Central memory CD8-positive, alpha-beta T cell (primary cell): ENCODE results near the gene MXRA5.
"Not testable (repeated sequence)": the region's sequence is repeated elsewhere in the genome, so short reads cannot be mapped to it uniquely, and the experiment has no call there.

Source experiments
- ATAC-seq: fragments of 150-1000 bp; cut with Tn5 transposase; replicated peaks from 2 replicates; pipeline ENCODE4 v1.10.0; 2022; ENCODE audit warnings: mild to moderate bottlenecking, moderate FRiP score, moderate number of reproducible peaks; ENCODE audit not compliant: poor library complexity, severe bottlenecking; ENCODE audit errors: extremely low read depth
- DNase-seq, 2 donors: peaks; one replicate each; pipeline ENCODE4 v3.0.0; 2021; ENCODE audit warnings: low spot score in 2 of 2
- H3K27ac Mint-ChIP-seq: one replicate; pipeline ENCODE4 v1.8.0; 2022; ENCODE audit warnings: low read depth, mild to moderate bottlenecking, moderate library complexity, mixed read lengths
- H3K27me3 Mint-ChIP-seq: one replicate; pipeline ENCODE4 v1.8.0; 2022; ENCODE audit warnings: mixed read lengths
- H3K36me3 Mint-ChIP-seq: one replicate; pipeline ENCODE4 v1.8.0; 2022; ENCODE audit warnings: mild to moderate bottlenecking, moderate library complexity, mixed read lengths; ENCODE audit not compliant: insufficient read depth
- H3K4me1 Mint-ChIP-seq: one replicate; pipeline ENCODE4 v1.8.0; 2022; ENCODE audit warnings: mixed read lengths
- H3K4me3 Mint-ChIP-seq: one replicate; pipeline ENCODE4 v1.8.0; 2022; ENCODE audit warnings: mild to moderate bottlenecking, moderate library complexity, mixed read lengths
- H3K9me3 Mint-ChIP-seq: one replicate; pipeline ENCODE4 v1.8.0; 2022; ENCODE audit warnings: mixed read lengths

MXRA5 gene

DNA sequence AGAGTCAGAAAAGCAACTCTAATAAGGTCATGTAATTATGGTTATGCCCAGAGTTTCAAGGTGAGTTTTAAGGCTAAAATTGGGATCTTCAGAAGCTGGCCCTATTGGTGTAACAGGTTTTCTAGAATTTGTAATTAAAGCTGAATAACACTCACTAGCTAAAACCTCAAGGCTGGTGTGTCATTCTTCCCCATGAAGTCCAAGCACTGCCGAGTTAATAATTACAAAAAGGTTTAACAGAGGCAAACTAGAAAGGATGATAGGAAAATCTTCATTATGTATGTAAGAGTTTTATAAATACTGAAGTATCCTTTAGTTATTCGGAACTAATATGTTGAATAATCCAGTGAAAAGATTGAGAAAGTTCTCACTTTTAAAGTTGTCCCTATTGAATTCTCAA is 34.3 kb downstream of the MXRA5 start:
- no peak for ATAC-seq
- H3K9me3 Mint-ChIP-seq, result peaks cover 10% of the 10 kb centered on the region
- H3K27me3 Mint-ChIP-seq, result no peaks in the 10 kb centered on the region
- H3K4me3 Mint-ChIP-seq, result no peak overlapping the region
- no peaks in the 10 kb centered on the region for H3K36me3 Mint-ChIP-seq
- no peak overlapping the region for H3K27ac Mint-ChIP-seq
- DNase-seq, result no peak
- no peaks in the 10 kb centered on the region for H3K4me1 Mint-ChIP-seq

DNA sequence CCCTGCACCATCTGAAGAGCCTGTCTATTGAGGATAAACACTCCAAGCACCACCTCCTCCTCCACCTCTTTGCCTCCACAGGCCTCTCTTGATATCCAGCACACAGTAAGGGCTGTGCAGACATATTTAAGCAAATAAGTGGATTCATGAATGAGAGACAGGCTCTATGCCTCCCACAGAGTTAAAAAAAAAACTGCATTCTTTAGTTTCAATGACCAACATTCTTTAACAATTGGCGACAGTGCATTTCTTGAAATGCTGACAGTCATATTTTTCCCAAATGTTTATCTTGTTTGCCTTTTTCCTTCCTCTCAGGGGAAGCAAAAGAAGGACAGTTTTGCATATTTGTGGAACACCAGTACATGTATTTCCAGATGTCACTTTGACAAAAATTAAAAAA is 38.6 kb downstream of the MXRA5 start:
- Mint-ChIP-seq H3K4me1 (no peaks in the 10 kb centered on the region), H3K27ac (no peak overlapping the region), H3K4me3 (no peak overlapping the region), H3K27me3 (no peaks in the 10 kb centered on the region), H3K36me3 (no peaks in the 10 kb centered on the region), H3K9me3 (peaks cover 6% of the 10 kb centered on the region)
- no peak for DNase-seq
- no peak for ATAC-seq

DNA sequence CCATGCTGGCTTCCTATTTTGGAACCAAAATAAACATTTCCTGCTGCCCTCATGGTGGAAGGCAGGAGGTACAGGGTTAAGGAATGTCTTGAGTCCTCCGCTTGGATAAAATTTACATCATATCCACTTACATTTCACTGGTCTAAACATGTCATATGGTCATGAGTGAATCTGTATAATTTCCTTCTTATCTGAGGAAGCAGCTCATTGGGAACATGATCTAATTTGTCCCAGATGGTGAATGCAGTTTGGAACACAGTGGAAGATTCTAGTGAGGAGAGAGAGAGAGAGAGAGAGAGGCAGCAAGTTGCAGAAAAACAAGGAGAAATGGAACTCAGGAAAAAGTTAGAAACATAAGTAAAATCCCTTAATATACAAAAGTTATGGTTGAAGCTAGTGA is 46.8 kb downstream of the MXRA5 start:
- Mint-ChIP-seq H3K9me3 (no peaks in the 10 kb centered on the region), H3K27me3 (no peaks in the 10 kb centered on the region), H3K4me3 (no peak overlapping the region), H3K36me3 (no peaks in the 10 kb centered on the region), H3K27ac (no peak overlapping the region), H3K4me1 (no peaks in the 10 kb centered on the region)
- no peak for ATAC-seq
- no peak for DNase-seq

DNA sequence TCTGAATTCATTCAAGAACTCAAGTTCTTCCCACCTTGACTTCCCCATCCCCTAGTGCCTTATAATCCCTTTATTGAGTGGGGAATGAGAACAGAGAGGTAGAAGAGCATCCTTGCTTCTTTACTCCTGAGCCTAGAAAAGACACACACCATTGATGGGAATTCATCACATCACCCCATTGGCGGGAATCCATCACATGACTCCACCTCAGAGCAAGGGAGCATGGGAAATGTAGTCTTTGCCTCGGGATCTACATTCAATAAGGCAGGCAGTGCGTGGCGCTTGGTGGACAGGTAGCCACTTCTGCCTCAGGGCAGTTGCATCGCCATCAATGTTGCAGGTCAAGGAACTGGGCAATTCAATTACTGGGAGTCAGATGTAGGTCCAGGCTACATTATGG is 50.7 kb downstream of the MXRA5 start:
- Mint-ChIP-seq H3K4me1 (no peaks in the 10 kb centered on the region), H3K4me3 (no peak overlapping the region), H3K36me3 (no peaks in the 10 kb centered on the region), H3K27ac (no peak overlapping the region), H3K27me3 (no peaks in the 10 kb centered on the region), H3K9me3 (no peaks in the 10 kb centered on the region)
- ATAC-seq (no peak), DNase-seq (no peak)

DNA sequence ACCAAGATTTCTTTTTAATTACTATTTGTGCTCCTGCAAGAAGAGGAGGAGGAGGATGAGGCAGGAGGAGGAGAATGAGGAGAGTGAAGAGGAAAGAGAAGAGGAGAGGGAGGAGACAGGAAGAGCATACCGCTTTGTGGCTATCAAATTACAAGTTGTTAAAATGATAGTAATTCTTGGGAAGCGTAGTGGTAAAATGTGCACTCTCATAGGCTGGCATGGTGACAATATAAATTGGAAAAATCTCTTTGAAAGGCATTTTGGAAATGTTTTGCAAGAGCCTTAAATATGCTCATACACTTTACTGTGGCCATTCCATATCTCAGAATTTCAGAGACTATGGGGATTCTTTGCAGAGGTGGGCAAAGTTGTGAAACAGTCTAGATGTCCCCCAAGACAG is 53.2 kb downstream of the MXRA5 start:
- ATAC-seq (no peak), DNase-seq (no peak)
- no peaks in the 10 kb centered on the region for H3K27me3 Mint-ChIP-seq
- H3K4me1 Mint-ChIP-seq, result no peaks in the 10 kb centered on the region
- no peaks in the 10 kb centered on the region for H3K9me3 Mint-ChIP-seq
- H3K27ac Mint-ChIP-seq, result no peak overlapping the region
- no peaks in the 10 kb centered on the region for H3K36me3 Mint-ChIP-seq
- no peak overlapping the region for H3K4me3 Mint-ChIP-seq

DNA sequence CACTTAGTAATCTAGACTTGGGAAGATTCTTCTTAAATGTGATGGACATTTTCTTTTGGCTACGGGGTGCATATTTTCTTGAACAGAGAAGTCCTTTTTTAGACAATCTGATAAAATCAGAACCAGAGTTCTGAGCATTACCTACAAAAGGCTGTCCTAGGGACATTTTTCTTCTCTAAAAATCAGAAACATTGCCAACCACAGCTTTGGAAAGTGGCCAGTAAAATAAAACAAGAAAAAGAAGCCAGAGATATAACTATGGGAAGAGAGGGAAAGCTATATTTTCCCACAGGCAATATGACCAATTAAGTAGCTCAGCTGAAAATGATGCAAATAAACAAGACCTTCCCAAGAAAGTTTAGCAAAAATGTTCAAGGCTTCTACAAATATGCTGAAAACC is 55.9 kb downstream of the MXRA5 start:
- no peaks in the 10 kb centered on the region for H3K36me3 Mint-ChIP-seq
- DNase-seq (no peak), ATAC-seq (no peak)
- no peaks in the 10 kb centered on the region for H3K4me1 Mint-ChIP-seq
- no peaks in the 10 kb centered on the region for H3K9me3 Mint-ChIP-seq
- H3K27ac Mint-ChIP-seq, result no peak overlapping the region
- no peaks in the 10 kb centered on the region for H3K27me3 Mint-ChIP-seq
- no peak overlapping the region for H3K4me3 Mint-ChIP-seq

DNA sequence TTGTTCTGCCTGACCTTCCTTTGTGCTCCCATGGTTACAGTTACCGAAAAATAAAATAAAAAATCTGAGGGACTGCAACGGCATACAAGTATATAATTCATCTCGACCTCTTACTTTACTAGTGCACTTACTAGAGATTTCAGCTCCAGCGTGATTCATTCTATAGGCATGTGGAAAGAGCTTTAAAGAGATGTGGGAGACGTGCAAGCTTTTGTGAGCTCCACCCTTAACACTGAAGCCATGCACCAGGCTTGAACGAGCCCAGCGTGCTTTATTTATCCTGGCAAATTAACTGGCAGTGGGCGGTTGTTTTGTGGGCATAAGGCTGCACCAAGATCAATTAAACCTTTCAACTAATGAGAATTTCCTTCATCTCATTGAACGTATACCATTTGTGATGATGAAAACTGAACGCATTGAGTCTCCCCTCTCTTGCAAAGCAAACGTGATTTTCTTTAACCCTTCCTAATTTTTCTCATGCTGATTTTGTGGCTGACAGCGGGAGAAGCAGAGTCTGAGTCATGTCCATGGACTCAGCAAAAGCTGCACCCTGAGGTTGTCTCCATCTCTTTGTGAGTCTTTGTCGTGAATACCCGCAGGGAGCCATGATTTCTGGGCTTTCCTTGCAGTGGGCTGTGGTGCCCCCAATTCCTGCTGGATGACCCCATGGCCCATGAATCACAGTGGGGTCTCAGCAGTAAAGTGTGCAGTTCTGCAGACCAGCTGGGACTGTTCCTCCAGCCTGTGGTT is 60.1 kb downstream of the MXRA5 start:
- Mint-ChIP-seq H3K4me3 (no peak overlapping the region), H3K4me1 (no peaks in the 10 kb centered on the region), H3K27ac (no peak overlapping the region), H3K9me3 (no peaks in the 10 kb centered on the region), H3K27me3 (no peaks in the 10 kb centered on the region), H3K36me3 (no peaks in the 10 kb centered on the region)
- no peak for ATAC-seq
- no peak for DNase-seq

DNA sequence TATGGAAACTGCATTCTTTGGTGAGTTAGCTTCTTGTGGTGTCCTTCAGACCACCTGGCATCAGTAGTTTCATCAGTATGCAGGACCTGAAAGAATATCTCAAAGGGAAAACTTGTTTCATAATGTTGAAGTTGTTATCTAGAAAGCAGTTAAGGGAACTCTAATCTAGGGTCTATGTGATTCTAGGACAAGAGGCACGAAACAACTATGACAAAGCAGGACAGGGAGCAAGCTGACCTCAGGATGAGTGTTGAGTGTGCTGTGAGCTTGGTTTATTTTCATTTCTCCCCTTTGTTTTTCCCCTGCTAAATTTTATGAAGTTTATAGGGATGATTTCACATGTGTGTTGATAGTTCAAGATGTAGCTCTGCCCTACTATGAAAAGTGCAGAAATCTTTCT is 65.7 kb downstream of the MXRA5 start:
- ATAC-seq (no peak), DNase-seq (no peak)
- peaks cover 6% of the 10 kb centered on the region for H3K9me3 Mint-ChIP-seq
- H3K4me1 Mint-ChIP-seq, result no peaks in the 10 kb centered on the region
- no peaks in the 10 kb centered on the region for H3K36me3 Mint-ChIP-seq
- H3K27me3 Mint-ChIP-seq, result no peaks in the 10 kb centered on the region
- H3K4me3 Mint-ChIP-seq, result no peak overlapping the region
- H3K27ac Mint-ChIP-seq, result no peak overlapping the region

DNA sequence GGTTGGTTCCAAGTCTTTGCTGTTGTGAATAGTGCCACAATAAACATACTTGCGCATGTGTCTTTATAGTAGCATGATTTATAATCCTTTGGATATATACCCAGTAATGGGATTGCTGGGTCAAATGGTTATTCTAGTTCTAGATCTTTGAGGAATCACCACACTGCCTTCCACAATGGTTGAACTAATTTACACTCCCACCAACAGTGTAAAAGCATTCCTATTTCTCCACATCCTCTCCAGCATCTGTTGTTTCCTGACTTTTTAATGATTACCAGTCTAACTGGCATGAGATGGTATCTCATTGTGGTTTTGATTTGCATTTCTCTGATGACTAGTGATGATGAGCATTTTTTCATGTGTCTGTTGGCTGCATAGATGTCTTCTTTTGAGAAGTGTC is 72.8 kb downstream of the MXRA5 start:
- H3K27ac Mint-ChIP-seq, H3K36me3 Mint-ChIP-seq, H3K27me3 Mint-ChIP-seq, DNase-seq, H3K4me3 Mint-ChIP-seq, H3K4me1 Mint-ChIP-seq, ATAC-seq: not testable (repeated sequence)
- H3K9me3 Mint-ChIP-seq, result peaks cover 11% of the 10 kb centered on the region

DNA sequence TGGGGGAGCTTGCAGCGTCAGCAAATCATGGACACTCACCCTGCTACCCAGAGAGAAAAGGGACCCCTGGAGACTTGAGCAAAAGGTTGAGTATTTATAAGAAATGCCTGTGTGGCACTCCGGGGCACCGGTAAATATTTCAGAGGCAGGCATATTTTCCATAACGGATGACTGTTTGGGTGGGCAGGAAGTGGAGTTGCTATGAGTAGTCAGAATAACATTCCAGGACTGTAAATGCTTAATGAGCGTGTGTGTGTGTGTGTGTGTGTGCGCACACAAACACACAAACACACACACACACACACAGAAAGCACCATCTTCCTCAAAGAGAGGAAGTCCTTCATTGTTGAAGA is 74.6 kb downstream of the MXRA5 start:
- ATAC-seq, result no peak
- Mint-ChIP-seq H3K27me3 (no peaks in the 10 kb centered on the region), H3K36me3 (no peaks in the 10 kb centered on the region), H3K9me3 (peaks cover 5% of the 10 kb centered on the region), H3K4me3 (no peak overlapping the region), H3K27ac (no peak overlapping the region), H3K4me1 (no peaks in the 10 kb centered on the region)
- DNase-seq, result no peak

DNA sequence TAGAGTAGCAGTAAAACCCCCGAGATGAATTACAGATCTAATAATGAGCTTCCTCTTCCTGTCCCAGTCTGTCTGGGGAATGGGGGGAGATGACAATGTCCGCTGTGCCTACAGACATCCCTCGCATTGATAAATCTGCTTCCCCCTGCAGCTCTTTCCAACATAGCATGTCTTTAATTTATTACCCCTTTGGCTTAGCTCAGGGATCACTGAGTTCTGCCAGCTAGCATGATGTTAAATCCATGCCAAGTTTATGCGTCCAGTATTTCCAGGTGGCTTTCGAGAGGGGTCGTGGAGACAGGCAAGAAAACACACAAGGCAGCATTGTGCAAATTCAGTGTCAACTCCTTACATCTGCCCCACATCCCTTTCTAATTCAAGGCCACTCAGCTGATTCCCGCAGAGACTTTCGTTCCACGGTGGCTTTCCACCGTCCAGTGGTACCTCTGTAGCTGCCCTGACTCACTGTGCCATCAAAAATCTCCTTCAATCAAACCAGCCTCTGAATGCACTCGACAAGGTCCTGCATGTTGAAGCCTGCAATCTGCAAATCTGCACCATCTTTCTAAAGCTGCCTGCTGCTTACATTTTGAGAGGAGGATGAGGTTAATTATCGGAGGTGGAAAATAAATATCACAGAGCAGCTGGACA is 75.1 kb downstream of the MXRA5 start:
- no peak for DNase-seq
- Mint-ChIP-seq H3K27me3 (no peaks in the 10 kb centered on the region), H3K4me1 (no peaks in the 10 kb centered on the region), H3K9me3 (peaks cover 5% of the 10 kb centered on the region), H3K36me3 (no peaks in the 10 kb centered on the region), H3K4me3 (no peak overlapping the region), H3K27ac (no peak overlapping the region)
- no peak for ATAC-seq

DNA sequence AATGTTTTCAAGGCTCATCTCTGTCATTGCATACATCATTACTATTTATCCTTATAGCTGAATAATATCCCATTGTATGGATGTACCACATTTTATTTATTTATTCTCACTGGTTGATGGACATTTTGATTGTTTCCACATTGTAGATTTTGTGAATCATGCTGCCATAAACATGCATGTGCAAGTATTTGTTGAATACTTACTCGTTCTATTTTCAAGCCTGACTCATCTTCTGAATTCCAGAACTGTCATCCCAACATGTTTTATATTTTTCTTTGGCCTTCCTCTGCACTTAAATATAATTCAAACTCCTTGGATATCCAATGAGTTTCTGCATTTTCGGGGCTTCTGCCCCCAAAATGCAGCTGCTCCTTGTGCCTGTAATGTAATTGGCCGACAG is 77.6 kb downstream of the MXRA5 start:
- no peaks in the 10 kb centered on the region for H3K36me3 Mint-ChIP-seq

DNA sequence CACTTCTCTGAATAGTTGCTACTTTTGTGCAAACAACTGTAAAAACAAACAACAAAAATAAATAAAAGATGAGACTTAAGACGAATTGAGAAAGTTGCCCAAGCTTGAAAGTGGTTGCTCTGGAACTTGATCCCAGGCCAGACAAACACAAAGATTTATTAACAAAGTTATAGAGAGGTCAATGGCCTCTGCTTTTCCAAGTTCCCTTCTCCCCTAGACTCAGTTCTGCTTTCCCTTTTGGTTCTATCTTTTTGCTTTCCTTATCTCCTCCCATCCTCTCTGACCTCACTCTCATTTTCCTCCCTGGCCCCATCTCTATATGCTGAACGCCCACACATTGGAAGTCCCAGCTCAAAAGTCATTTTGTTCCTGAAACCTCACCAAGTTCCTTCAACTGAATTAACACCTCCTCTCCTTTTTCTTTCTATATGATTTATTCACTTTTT is 82.7 kb downstream of the MXRA5 start:
- DNase-seq, result no peak
- H3K4me3 Mint-ChIP-seq, result no peak overlapping the region
- no peaks in the 10 kb centered on the region for H3K36me3 Mint-ChIP-seq
- ATAC-seq, result no peak
- peaks cover 5% of the 10 kb centered on the region for H3K9me3 Mint-ChIP-seq
- H3K27ac Mint-ChIP-seq, result no peak overlapping the region
- H3K4me1 Mint-ChIP-seq, result no peaks in the 10 kb centered on the region
- no peaks in the 10 kb centered on the region for H3K27me3 Mint-ChIP-seq

More for the DNA sequence above, 77.6 kb downstream of the MXRA5 start:
- Mint-ChIP-seq H3K4me3 (no peak overlapping the region), H3K9me3 (peaks cover 5% of the 10 kb centered on the region), H3K4me1 (no peaks in the 10 kb centered on the region), H3K27me3 (no peaks in the 10 kb centered on the region), H3K27ac (no peak overlapping the region)
- ATAC-seq (no peak), DNase-seq (no peak)
